ENCODE results near the gene LOXL3.

DNA sequence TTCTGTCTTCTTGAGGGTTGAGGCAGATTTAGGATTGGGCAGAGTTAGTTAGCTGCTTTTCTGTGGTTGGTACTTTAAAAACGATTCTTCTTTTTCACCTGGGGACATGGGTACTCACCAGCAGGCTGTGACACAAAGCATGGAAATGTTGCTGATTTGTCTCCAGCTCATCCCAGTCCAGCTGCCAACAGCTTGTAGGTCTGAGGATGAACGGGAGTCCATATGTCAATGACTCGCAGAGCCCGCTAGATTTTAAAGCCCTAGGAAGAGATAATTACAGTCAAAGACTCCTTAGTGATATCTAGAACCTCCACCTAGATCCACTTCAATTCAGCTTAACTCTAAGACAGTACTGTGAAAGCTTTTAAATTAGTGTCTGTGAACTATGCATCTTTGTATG, 21.6 kb upstream of the LOXL3 start:
- TF ChIP-seq EZH2phosphoT487 (IDR thresholded peaks at IDR 0.05; ENCODE audit: borderline replicate concordance, low read length) (no peak), EZH2 (IDR thresholded peaks at IDR 0.05; ENCODE audit: low read length, unreplicated experiment) (no peak)
- TF ChIP-seq, protein P1, sequence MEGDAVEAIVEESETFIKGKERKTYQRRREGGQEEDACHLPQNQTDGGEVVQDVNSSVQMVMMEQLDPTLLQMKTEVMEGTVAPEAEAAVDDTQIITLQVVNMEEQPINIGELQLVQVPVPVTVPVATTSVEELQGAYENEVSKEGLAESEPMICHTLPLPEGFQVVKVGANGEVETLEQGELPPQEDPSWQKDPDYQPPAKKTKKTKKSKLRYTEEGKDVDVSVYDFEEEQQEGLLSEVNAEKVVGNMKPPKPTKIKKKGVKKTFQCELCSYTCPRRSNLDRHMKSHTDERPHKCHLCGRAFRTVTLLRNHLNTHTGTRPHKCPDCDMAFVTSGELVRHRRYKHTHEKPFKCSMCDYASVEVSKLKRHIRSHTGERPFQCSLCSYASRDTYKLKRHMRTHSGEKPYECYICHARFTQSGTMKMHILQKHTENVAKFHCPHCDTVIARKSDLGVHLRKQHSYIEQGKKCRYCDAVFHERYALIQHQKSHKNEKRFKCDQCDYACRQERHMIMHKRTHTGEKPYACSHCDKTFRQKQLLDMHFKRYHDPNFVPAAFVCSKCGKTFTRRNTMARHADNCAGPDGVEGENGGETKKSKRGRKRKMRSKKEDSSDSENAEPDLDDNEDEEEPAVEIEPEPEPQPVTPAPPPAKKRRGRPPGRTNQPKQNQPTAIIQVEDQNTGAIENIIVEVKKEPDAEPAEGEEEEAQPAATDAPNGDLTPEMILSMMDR (conservative IDR thresholded peaks at IDR 0.05; ENCODE audit: low read depth, low read length), result no peak

All from PC-3 (cell line).